HuH-7 (cell line): ENCODE results near the gene KLF13.

Experiments
- DNase-seq: peaks from one replicate; pipeline ENCODE4 v3.0.0; 2011; ENCODE audit warnings: low spot score

Gene KLF13

GRCh38 chr15:31402511-31403056 is 75.9 kb downstream of the KLF13 start:
- no peak for DNase-seq

GRCh38 chr15:31403096-31403495 is 76.5 kb downstream of the KLF13 start:
- no peak for DNase-seq

- DNase-seq = no peak
These were observed 77.0 kb downstream of the KLF13 start for GRCh38 chr15:31403606-31404005.

GRCh38 chr15:31404345-31404744 is 77.7 kb downstream of the KLF13 start:
- DNase-seq = no peak

- DNase-seq = no peak
These were observed 78.7 kb downstream of the KLF13 start for GRCh38 chr15:31405200-31405920.

GRCh38 chr15:31407376-31407775 is 80.7 kb downstream of the KLF13 start:
- no peak for DNase-seq

DNA sequence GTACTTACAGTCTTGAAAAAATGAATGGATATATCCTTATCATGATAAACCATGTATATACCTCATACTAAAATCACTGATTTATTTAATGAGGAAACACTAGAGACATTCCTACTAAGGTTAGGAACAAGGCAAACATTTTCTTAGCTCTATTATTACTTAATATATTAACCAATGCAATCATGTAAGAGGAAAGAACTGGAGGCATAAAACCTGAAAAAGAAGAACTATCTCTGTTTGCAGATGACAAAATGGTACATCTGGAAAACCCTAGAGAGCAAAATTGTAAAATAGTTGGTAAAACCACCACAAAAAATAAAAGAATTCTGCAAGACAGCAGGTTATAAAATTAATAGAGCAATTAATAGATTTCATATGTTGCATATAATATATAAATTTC is 81.2 kb downstream of the KLF13 start:
- DNase-seq = no peak

DNA sequence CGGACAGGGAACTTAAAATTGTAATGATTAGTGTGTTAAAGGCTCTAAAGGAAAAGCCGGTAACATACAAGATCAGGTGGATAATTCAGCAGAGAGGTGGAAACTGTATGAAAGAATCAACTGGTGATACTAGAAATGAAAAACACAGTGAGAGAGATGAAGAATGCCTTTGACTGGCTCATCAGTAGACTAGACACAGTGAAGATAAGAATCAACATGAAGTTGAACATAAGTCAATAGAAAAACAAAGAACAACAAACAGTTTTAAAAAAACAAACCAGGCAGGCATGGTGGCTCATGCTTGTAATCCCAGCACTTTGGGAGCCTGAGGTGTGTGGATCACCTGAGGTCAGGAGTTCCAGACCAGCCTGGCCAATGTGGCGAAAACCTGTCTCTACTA is 82.1 kb downstream of the KLF13 start:
- no peak for DNase-seq

- DNase-seq = no peak
These were observed 82.5 kb downstream of the KLF13 start for GRCh38 chr15:31409171-31409570.

DNA sequence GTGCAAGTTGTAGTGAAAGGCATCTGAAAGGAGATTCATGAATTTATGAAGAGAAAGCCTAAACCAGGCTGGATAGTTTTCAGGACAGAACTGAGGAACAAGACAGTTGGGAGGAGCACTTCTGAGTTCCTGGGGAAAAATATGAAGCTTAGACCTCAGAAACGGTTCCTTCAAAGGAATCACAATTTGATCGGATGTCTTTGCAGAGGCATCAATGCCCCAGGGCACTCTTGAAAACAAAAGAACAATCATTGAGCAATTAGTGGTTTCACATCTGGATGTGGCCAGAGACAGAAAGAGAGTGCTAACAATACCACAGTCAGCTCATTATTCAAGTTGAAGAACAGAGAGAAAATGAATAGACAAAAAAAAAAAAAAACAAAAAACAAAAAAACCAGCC is 86.2 kb downstream of the KLF13 start:
- DNase-seq = no peak

- DNase-seq = no peak
These were observed 88.6 kb downstream of the KLF13 start for GRCh38 chr15:31415201-31415600.

DNA sequence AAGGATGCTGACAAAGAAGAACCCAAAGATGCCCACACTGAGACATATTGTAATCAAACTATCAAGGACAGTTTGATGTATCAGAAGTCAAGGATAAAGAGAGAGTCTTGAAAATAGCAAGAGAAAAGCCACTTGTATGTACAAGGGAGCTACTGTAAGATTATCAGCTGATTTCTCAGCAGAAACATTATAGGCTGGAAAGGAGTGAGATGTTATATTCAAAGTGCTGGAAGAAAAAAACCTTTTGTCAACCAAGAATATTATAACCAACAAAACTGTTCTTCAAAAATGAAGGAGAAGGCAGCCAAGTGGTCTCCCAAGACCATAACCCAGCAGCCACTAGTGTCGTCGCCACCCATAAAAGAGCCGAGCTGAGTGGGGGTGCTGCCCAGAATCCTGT is 93.2 kb downstream of the KLF13 start:
- no peak for DNase-seq

DNA sequence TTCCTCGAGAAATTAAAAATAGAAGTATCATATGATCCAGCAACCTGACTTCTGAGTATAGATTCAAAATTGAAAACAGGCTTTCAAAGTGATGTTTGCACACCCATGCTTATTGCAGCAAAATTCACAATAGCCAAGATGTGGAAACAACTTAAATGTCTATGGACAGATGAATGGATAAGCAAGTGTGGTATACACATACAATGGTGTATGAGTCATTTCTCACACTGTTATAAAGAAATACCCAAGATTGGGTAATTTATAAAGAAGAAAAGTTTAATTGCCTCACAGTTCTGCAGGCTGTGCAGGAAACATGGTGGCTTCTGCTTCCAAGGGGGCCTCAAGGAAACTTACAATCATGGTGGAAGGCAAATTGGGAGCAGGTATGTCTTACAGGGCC is 100.8 kb downstream of the KLF13 start:
- DNase-seq = no peak
